H1 (cell line): ENCODE results near the gene S100PBP. TPM values are rescaled to one million over a fixed set of nuclear protein-coding genes. Genes with fewer than 3 reads are reported as not detected.

Experiments used
- BACH1 ChIP-seq: IDR thresholded peaks from 2 replicates; pipeline ENCODE4 v1.6.1; 2012; ENCODE audit warnings: low read length, improper control_type of control experiment
- CHD2 ChIP-seq: IDR thresholded peaks from 2 replicates; pipeline ENCODE4 v1.6.1; 2012; ENCODE audit warnings: low read length, improper control_type of control experiment
- CTCF ChIP-seq, 3 experiments: IDR thresholded peaks; 1 replicate in 2 of 3; 2 replicates in 1 of 3; pipeline versions ENCODE4 v1.5.1 to v1.6.1; 2011; ENCODE audit warnings: low read length in 3 of 3, mild to moderate bottlenecking in 3 of 3, inconsistent platforms in 2 of 3, low read depth in 1 of 3, moderate library complexity in 1 of 3; ENCODE audit not compliant: insufficient read depth in 1 of 3; ENCODE audit errors: control extremely low read depth in 1 of 3
- EP300 ChIP-seq, 2 experiments: IDR thresholded peaks; 1 replicate in 1 of 2; 2 replicates in 1 of 2; pipeline ENCODE4 v1.6.1; 2011 to 2012; ENCODE audit warnings: low read depth in 2 of 2, low read length in 2 of 2, mild to moderate bottlenecking in 2 of 2, borderline replicate concordance in 1 of 2, inconsistent platforms in 1 of 2, moderate library complexity in 1 of 2
- GTF2F1 ChIP-seq: IDR thresholded peaks from 2 replicates; pipeline ENCODE4 v1.6.1; 2012; ENCODE audit warnings: low read depth, low read length, improper control_type of control experiment, borderline replicate concordance
- KDM4A ChIP-seq: IDR thresholded peaks from one replicate; pipeline ENCODE4 v1.7.1; 2012; ENCODE audit warnings: low read depth, mild to moderate bottlenecking, moderate library complexity, low read length, inconsistent platforms; ENCODE audit not compliant: severe bottlenecking
- KDM5A ChIP-seq: fragments of 200-600 bp; IDR thresholded peaks from 2 replicates; pipeline ENCODE4 v1.7.1; 2012; ENCODE audit warnings: mild to moderate bottlenecking, low read length, inconsistent platforms, mixed read lengths
- MAFK ChIP-seq: IDR thresholded peaks from 2 replicates; pipeline ENCODE4 v1.6.1; 2012; ENCODE audit warnings: low read depth, mild to moderate bottlenecking, improper control_type of control experiment, low read length
- MAX ChIP-seq: IDR thresholded peaks from 2 replicates; pipeline ENCODE4 v1.6.1; 2012; ENCODE audit warnings: inconsistent platforms
- PHF8 ChIP-seq: fragments of 200-600 bp; sonication (generic); conservative IDR thresholded peaks from 2 replicates; pipeline ENCODE4 v1.7.1; 2012; ENCODE audit warnings: low read depth, mild to moderate bottlenecking, inconsistent platforms, low read length, moderate library complexity
- RBBP5 ChIP-seq: IDR thresholded peaks from 2 replicates; pipeline ENCODE4 v1.7.1; 2012; ENCODE audit warnings: low read depth, mild to moderate bottlenecking, inconsistent platforms, low read length, moderate library complexity, borderline replicate concordance
- RXRA ChIP-seq: IDR thresholded peaks from 2 replicates; pipeline ENCODE4 v1.6.1; 2011; ENCODE audit warnings: low read depth, mild to moderate bottlenecking, low read length, moderate library complexity; ENCODE audit not compliant: insufficient read depth
- SIN3A ChIP-seq, 2 experiments: IDR thresholded peaks in 1 of 2; conservative IDR thresholded peaks in 1 of 2; 2 replicates each; pipeline ENCODE4 v1.6.1; 2011 to 2012; ENCODE audit warnings: low read length in 2 of 2, improper control_type of control experiment in 1 of 2, low read depth in 1 of 2, mild to moderate bottlenecking in 1 of 2
- TAF7 ChIP-seq: optimal IDR thresholded peaks from 2 replicates; pipeline ENCODE3; 2011; ENCODE audit warnings: low read depth, mild to moderate bottlenecking, inconsistent platforms, low read length, moderate library complexity, borderline replicate concordance
- polyA plus RNA-seq, 7 experiments: library from polyadenylated mRNA; depleted of rRNA in 3 of 7; stranded (reverse) in 5 of 7; unstranded in 2 of 7; fragments of >200 nt in 5 of 7; fragments of 200-250 nt in 2 of 7; gene quantifications; 1 replicate in 5 of 7; 2 replicates in 1 of 7; 4 replicates in 1 of 7; pipeline versions ENCODE4 v1.2.1 to v1.2.3, GENCODE V29; 2011 to 2013; ENCODE audit warnings: missing spikeins in 2 of 7, mixed read lengths in 2 of 7
- total RNA-seq: library from RNA; stranded (reverse); fragmentation: NEBNext Ultra II Directional; extraction: Animal tissue kit (Norgen Biotek cat#: 25700); gene quantifications from 2 replicates; pipeline ENCODE4 v1.2.1, GENCODE V29; 2021

The S100PBP gene
- total and polyA plus RNA-seq, 2 of the 8 experiments (the other 6 are each of a cell fraction or from before 2014, with no cell fraction given), result 43.8 to 68.3 TPM

GRCh38 chr1:32817815-32818786 is 648 bp downstream of the S100PBP start (continued):
- TF ChIP-seq CHD2 (peak; percentile 40; the same call in 1 of the 2 replicates), PHF8 (peak; percentile 82), TAF7 (peak; percentile 55), GTF2F1 (no peak), RXRA (no peak), KDM5A (peak; percentile 7; the same call in 1 of the 2 replicates), MAFK (no peak), BACH1 (peak; percentile 57; the same call in 1 of the 2 replicates), MAX (no peak), KDM4A (peak; percentile 8), CTCF (IDR thresholded peaks at IDR 0.05; ENCODE audit: control extremely low read depth in 1 of 3, insufficient read depth in 1 of 3, low read depth in 1 of 3, low read length in 3 of 3) (no peak), SIN3A (conservative IDR thresholded peaks at IDR 0.05 in 1 of 2, IDR thresholded peaks at IDR 0.05 in 1 of 2; ENCODE audit: low read depth in 1 of 2, low read length in 2 of 2) (peak in 1 of 2 experiments; percentile 66; a peak in 1 of 4 replicates), RBBP5 (peak; percentile 64; the same call in 1 of the 2 replicates), EP300 (IDR thresholded peaks at IDR 0.05; ENCODE audit: borderline replicate concordance in 1 of 2, low read depth in 2 of 2, low read length in 2 of 2) (peak in 1 of 2 experiments; percentile 8; a peak in 1 of 3 replicates)
